GM12865 (cell line): Measurements from ENCODE around the gene MUC21.

ENCODE experiments used
- DNase-seq: peaks from one replicate; pipeline ENCODE4 v3.0.0; 2010; ENCODE audit warnings: low read depth
- H3K4me3 ChIP-seq: 2 replicates; pipeline ENCODE4 v1.5.1; 2011; ENCODE audit warnings: mild to moderate bottlenecking, low read depth, low read length, control low read depth
- CTCF ChIP-seq: IDR thresholded peaks from 2 replicates; pipeline ENCODE4 v1.5.1; 2011; ENCODE audit warnings: low read length, control low read depth, low read depth, inconsistent platforms; ENCODE audit not compliant: insufficient read depth; ENCODE audit errors: missing control alignments

The MUC21 gene

GRCh38 chr6:31004794-31005193 lies 21.3 kb downstream of the MUC21 start:
- no peak for DNase-seq
- H3K4me3 ChIP-seq, result no peak overlapping the region
- TF ChIP-seq CTCF, result no peak

GRCh38 chr6:31005249-31006020 lies 21.9 kb downstream of the MUC21 start:
- TF ChIP-seq CTCF, result no peak
- peak; percentile 37 for DNase-seq
- no peak overlapping the region for H3K4me3 ChIP-seq

GRCh38 chr6:31007694-31008093 lies 24.2 kb downstream of the MUC21 start:
- no peak for TF ChIP-seq CTCF
- peak; percentile 18 for DNase-seq
- H3K4me3 ChIP-seq, result no peak overlapping the region

GRCh38 chr6:31008165-31008564 lies 24.6 kb downstream of the MUC21 start:
- TF ChIP-seq CTCF, result no peak
- H3K4me3 ChIP-seq, result no peak overlapping the region
- DNase-seq, result no peak

GRCh38 chr6:31009731-31010130 lies 26.2 kb downstream of the MUC21 start:
- no peak overlapping the region for H3K4me3 ChIP-seq
- no peak for TF ChIP-seq CTCF
- DNase-seq, result no peak

- no peak for DNase-seq
- H3K4me3 ChIP-seq, result no peak within 1 kb of the TSS
- TF ChIP-seq CTCF, result no peak
Observed at GRCh38 chr6:31010393-31011060, 27.0 kb downstream of the MUC21 start, which contains the start of gene MUC22. TSS of gene MUC22 (plus strand) at chr6:31010474. CDS start at chr6:31010707, 233 bp downstream.
